ENCODE data around the gene MCF2L2.

DNA sequence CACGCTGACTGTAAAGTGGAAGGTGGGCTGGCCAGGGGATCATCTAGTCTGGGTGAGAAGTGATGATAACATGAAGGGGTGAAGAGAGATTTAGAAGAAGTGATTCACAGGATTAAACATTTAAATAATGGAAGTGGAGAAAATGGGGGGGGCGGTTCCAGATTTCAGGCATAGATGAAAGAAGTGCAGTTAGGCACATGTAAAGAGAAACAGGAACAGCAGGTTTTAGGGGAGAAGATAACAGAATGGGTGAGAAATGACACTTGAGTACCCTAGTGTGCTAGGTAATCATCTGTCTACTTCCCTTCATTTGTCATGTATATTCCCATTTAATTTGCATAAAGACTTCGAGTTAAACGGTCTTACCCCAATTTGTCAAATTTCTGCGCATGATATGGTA, 160.1 kb downstream of the MCF2L2 start:
- TF ChIP-seq, protein P1, sequence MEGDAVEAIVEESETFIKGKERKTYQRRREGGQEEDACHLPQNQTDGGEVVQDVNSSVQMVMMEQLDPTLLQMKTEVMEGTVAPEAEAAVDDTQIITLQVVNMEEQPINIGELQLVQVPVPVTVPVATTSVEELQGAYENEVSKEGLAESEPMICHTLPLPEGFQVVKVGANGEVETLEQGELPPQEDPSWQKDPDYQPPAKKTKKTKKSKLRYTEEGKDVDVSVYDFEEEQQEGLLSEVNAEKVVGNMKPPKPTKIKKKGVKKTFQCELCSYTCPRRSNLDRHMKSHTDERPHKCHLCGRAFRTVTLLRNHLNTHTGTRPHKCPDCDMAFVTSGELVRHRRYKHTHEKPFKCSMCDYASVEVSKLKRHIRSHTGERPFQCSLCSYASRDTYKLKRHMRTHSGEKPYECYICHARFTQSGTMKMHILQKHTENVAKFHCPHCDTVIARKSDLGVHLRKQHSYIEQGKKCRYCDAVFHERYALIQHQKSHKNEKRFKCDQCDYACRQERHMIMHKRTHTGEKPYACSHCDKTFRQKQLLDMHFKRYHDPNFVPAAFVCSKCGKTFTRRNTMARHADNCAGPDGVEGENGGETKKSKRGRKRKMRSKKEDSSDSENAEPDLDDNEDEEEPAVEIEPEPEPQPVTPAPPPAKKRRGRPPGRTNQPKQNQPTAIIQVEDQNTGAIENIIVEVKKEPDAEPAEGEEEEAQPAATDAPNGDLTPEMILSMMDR (conservative IDR thresholded peaks at IDR 0.05 in 1 of 2, IDR thresholded peaks at IDR 0.05 in 1 of 2; ENCODE audit: extremely low read depth in 1 of 2, insufficient read depth in 1 of 2, low read depth in 1 of 2, low read length in 2 of 2) = no peak
- no peak for TF ChIP-seq EZH2 (IDR thresholded peaks at IDR 0.05; ENCODE audit: borderline replicate concordance, low read length)
